HG02588 (cell line): ENCODE measurements around the gene FIBCD1.

Experiments used
- ATAC-seq: cut with Tn5 transposase; IDR thresholded peaks from one replicate; pipeline ENCODE4 v1.9.1; 2021; ENCODE audit warnings: mild to moderate bottlenecking, moderate library complexity; ENCODE audit not compliant: unreplicated experiment

FIBCD1 gene, protein sequence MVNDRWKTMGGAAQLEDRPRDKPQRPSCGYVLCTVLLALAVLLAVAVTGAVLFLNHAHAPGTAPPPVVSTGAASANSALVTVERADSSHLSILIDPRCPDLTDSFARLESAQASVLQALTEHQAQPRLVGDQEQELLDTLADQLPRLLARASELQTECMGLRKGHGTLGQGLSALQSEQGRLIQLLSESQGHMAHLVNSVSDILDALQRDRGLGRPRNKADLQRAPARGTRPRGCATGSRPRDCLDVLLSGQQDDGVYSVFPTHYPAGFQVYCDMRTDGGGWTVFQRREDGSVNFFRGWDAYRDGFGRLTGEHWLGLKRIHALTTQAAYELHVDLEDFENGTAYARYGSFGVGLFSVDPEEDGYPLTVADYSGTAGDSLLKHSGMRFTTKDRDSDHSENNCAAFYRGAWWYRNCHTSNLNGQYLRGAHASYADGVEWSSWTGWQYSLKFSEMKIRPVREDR

GRCh38 chr9:130938652-130939404, at the start of gene FIBCD1:
TSS of gene FIBCD1 (minus strand) at chr9:130939247. CDS start at chr9:130938607, 640 bp downstream.
- no peak for ATAC-seq

DNA sequence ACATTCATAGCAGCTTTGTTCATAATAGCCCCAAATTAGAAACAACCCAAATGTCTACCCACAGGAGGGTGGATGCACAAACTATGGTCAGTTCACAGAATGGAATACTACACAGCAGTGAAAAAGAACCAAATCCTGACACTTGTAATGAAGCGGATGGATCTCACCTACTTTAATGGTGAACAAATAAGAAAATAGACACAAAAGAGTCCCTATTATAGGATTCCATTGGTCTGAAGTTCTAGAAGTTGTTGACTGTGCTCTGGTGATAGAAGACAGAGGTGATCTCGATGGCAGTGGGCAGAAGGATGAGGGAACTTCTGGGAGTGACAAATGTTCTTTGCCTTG, 49.3 kb upstream of the FIBCD1 start:
- ATAC-seq, result no peak

DNA sequence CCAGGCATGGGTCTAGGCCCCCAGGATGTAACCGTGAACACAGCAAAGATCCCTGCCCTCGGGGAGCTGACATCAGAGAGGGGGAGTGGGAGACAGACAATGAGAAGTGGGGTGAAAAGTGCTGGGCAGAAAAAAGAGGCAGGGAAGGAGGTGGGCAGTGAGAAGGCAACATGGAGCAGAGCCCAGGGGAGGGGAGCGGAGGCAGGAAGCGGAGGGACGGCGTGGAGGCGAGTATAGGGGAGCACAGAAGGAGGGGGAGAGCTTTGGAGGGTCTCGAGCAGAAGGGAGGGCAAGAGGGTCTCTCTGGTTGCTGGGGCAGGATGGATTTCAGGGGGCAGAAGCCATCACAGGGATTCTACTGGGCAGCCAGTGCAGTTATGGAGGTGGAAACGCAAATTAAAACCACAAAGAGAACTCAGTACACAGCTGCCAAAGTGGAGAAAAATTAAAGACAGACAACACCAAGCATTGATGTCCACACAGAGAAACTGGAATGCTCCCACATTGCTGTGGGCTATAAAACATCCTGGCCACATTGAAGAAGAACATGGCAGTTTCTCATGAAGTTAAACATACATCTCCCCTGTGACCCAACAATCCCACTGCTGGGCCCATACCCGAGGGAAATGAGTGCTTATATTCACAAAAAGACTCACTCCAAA, 48.8 kb upstream of the FIBCD1 start:
- no peak for ATAC-seq

DNA sequence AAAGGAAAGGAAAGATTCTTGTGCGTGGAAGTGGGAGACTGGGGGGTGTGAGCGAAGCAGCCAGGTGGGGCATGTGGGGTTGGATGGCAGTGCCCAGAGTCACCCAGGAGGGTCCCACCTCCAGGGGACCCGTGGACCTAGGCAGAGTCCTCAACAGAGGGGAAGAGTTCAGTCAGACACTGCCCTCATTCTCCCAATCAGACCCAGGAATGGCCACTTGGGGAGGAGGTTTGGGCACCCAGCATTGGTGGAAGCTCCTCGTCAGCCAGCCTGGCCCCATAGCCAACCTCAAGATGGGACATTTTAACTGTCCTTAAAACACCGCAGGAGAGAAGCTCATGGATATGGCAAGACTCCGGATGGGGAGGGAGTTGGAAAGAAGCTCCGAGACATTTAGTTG, 48.0 kb upstream of the FIBCD1 start:
- no peak for ATAC-seq

DNA sequence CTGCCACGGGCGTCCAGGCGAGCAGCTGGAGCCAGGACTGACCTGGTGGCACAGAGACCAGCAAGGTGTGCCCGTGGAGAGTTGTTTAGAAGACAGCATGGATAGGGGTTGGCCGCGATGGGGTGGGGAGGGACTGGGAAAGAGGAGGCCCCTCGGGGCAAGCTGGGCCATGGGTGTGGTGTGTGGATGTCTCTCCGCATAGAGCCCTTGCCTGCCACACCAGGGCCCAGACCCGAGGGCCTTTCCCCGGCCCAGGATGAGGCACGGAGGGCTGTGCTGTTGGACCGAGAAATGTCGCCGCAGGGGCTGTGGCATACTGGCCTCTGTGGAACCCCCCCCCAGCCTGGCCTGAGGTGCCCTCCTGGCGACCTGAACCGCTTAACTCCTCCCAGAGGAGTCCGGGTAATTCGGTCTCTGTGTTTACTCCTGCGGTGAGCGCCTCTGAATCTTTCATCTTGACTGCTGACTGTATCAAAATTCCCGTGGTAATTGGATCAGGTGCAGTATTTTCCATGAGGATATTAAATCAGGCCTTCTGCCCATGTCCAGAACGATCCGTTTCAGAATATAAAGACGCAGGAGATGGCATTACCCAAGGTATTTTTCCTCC, 47.4 kb upstream of the FIBCD1 start:
- ATAC-seq, result no peak

GRCh38 chr9:130985606-130986162, 46.6 kb upstream of the FIBCD1 start:
- no peak for ATAC-seq

GRCh38 chr9:130985029-130985428, 46.0 kb upstream of the FIBCD1 start:
- ATAC-seq, result no peak

DNA sequence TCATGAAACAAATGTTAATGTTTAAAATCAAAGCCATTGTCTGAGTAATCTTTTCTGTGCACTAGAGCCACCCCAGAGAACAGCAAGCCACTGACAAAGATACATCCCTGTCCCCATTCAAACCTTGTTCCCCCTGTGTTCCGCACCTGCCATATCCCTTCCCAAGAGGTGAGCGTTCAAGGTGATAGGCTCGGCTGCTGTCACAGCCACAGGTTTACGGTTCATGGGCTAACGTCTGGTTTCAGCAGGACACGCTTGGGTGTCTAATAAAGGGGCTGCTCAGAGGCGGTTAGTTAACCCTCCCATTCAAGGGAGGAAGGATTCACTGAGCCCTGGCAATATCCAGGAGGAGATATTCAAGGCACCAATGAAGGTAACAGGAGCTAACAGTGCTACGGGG, 45.5 kb upstream of the FIBCD1 start:
- ATAC-seq, result no peak

DNA sequence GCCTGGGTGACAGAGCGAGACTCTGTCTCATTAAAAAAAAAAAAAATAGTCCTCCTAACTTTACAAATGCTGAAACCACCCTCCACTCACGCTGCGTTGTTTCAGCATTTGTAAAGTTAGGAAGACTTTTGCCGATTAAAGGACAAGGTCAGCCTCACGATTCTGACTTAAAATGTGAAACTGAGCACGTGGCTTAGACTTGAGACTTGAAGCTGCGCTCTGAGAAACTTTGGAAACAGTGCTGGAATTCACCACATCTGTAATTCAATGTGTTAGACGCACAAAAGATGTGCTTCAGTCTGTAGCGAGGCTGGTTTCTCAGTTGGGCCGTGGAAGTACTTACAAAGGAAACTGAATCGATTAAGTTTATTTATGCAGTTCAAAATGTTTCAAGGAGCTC, 44.9 kb upstream of the FIBCD1 start:
- no peak for ATAC-seq

DNA sequence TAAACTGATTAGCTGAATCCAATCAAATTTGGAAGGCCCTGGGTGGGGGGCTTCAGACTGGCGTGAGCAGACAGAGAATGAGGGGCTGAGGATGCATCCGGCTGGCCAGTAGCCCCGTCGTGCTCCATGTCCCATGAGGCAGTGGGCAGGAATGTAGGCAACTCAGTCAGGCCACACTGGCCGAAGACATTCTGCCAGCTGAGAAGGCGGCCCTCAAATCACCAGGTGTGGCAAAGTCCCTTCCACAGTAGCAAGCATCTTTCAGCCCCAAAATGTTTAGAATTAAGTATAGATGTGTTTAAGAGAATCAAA, 44.3 kb upstream of the FIBCD1 start:
- ATAC-seq, result no peak

DNA sequence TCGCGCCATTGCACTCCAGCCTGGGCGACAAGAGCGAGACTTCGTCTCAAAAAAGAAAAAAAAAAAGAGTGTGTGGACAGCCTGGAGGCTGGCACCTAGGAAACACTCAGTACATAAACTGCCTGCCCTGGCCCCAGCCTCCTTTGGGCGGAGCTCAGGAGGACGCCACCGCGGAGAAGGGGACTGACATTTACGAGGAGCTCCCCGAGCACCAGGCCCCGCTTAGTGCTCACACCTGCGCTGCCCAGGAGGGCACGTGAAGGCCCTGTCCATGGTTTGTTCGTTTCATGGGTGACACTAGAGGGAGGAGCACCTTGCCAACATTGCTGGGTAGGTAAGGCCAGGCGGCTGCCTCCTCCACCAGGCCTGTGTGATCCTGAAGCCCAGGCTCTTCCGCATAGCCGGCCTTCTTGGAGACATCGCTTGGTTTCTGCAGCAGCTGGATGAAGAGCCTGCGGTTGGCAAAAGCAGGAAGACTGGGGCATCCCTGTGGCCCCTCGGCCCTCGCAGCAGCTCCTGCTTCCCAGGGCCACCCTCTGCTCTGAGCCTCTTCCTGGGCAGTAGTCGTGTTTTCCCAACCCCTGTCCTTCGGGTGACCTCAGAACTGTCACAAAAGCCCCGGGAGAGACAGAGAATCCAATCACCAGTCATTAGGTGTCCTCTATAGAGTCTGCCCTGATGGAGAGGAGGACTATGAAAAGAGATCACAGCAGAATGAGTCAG, 43.8 kb upstream of the FIBCD1 start:
- no peak for ATAC-seq

GRCh38 chr9:130981756-130982137, 42.7 kb upstream of the FIBCD1 start:
- ATAC-seq, result no peak

DNA sequence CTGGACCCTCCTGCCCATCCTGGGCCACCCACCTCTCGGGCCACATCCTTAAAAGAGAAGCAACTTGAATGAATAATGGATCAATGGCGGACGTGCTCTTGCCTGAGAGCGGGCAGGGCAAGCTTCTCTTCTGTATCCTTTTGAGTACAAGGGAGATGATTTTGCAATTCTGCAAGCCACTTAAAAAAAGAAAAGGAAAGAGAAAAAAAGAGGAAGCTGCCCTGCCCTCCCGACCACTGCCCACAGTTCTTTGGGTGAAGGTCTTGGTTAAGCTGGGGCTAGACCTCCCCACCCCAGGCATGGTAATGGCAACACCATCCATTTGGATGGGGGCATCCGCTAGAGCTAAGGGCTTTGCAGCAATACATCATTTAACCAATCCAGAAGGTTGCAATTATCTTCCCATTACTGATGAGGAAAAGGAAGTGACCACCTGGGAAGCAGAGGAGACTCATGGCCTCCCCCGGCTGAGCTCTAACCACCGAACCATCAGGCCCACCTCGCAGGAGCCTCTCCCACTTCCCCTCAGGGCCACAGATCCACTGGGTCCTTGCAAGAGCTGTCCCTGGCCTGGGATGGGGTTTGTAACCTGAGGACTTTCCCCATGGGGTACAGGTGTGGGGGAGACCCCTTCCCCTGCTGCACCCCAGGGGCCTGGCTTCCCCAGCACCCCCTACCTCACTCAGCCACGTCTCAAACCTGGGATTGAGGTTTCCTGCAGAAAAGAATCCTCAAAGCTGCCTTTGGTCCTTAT, 42.1 kb upstream of the FIBCD1 start:
- ATAC-seq, result no peak

GRCh38 chr9:130980526-130980925, 41.5 kb upstream of the FIBCD1 start:
- no peak for ATAC-seq

GRCh38 chr9:130979591-130980385, 40.7 kb upstream of the FIBCD1 start:
- ATAC-seq, result no peak

DNA sequence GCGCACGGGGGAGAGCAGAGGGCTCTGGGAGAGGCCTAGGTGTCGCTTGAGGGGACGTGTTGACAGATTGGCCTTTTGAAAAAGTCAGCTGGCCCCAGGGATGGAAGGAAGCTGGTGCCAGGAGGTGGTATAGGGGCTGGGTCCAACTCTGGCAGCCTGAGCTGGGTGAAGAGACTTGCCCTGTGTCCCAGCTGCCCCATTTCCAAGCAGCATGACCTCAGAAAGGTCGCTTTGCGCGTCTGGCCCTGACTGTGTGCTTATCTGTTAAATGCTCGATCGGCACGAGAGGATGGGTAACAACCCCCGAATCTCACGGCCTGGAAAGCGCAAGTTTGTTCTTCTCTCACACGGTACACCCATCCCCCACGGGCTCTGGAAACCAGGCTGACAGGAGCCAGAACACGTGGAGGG, 38.8 kb upstream of the FIBCD1 start:
- no peak for ATAC-seq

GRCh38 chr9:130975932-130976841, 37.1 kb upstream of the FIBCD1 start:
- ATAC-seq, result no peak

- no peak for ATAC-seq
Observed at GRCh38 chr9:130975156-130975555, 36.1 kb upstream of the FIBCD1 start.
